Activated T-helper 17 cell treated with anti-CD3 and anti-CD28 coated beads, Interleukin-2, amount 50 U/mL, for 72 hours (primary cell): ENCODE measurements around the gene HSP90B1. TPM values are rescaled to one million over a fixed set of nuclear protein-coding genes. Genes with fewer than 3 reads are reported as not detected.

Experiments
- ATAC-seq: fragments of 150-1000 bp; cut with Tn5 transposase; replicated peaks from 2 replicates; pipeline ENCODE4 v1.10.0; 2021; ENCODE audit warnings: mild to moderate bottlenecking, moderate library complexity
- H3K27ac Mint-ChIP-seq: one replicate; pipeline ENCODE4 v1.8.0; 2022; ENCODE audit warnings: mixed read lengths
- H3K27me3 Mint-ChIP-seq: one replicate; pipeline ENCODE4 v1.8.0; 2022; ENCODE audit warnings: mixed read lengths
- H3K36me3 Mint-ChIP-seq: one replicate; pipeline ENCODE4 v1.8.0; 2022; ENCODE audit warnings: low read depth, mild to moderate bottlenecking, mixed read lengths
- H3K4me1 Mint-ChIP-seq: one replicate; pipeline ENCODE4 v1.8.0; 2022; ENCODE audit warnings: mixed read lengths
- H3K4me3 Mint-ChIP-seq: one replicate; pipeline ENCODE4 v1.8.0; 2022; ENCODE audit warnings: mild to moderate bottlenecking, mixed read lengths
- H3K9me3 Mint-ChIP-seq: one replicate; pipeline ENCODE4 v1.8.0; 2022; ENCODE audit warnings: mixed read lengths
- total RNA-seq, 2 donors: library from RNA; stranded (reverse); gene quantifications; one replicate each; pipeline ENCODE4 v1.2.3, GENCODE V29; 2022

The HSP90B1 gene
- total RNA-seq, 2 donors from 2014 or later, result 324 to 453 TPM

DNA sequence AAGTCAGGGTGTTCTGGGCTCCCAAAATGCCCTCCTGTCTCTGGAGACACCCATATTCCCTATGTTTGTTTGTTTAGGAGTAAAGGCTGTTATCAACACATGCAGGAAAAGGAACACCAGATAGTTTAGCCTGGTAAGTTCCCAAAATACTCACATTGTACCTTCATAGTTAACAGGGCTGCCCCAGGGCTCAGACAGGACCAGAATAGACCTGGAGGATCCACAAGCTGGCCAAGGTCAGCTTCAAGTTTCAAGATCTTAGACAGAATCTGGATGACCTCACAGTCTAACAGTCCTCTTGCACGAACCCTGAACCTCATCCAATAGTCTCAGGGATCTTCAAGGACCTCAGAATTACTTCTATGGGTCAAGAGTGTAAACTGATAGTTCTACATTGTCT, 18.1 kb upstream of the HSP90B1 start:
- no peak for ATAC-seq
- Mint-ChIP-seq H3K36me3 (no peaks in the 10 kb centered on the region), H3K27ac (no peak overlapping the region), H3K9me3 (no peaks in the 10 kb centered on the region), H3K27me3 (peaks cover 3% of the 10 kb centered on the region), H3K4me1 (peaks cover 5% of the 10 kb centered on the region), H3K4me3 (no peak overlapping the region)

DNA sequence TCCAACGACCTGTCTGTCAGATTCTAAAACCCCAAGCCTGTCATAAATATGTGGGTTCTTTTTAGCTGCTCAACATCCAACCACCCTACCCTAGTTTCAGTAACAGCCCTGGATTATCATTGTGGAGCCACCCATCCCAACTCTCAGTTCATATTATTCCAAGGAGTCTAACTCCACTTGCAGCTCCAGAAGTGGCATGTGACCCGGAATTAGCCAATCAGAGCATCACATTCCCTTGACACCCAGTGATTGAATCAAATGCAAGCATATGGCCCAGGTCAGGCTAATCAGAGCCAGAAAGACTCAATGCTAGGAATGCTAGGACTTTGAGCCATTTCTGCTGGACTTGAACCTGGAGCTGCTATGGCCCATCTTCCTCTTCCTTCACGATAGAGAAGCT, 17.1 kb upstream of the HSP90B1 start:
- Mint-ChIP-seq H3K9me3 (peaks cover 5% of the 10 kb centered on the region), H3K27me3 (peaks cover 3% of the 10 kb centered on the region), H3K4me1 (peaks cover 5% of the 10 kb centered on the region), H3K27ac (no peak overlapping the region), H3K4me3 (no peak overlapping the region), H3K36me3 (no peaks in the 10 kb centered on the region)
- ATAC-seq, result no peak

GRCh38 chr12:103915306-103915705, 14.9 kb upstream of the HSP90B1 start:
- Mint-ChIP-seq H3K36me3 (no peaks in the 10 kb centered on the region), H3K27ac (no peak overlapping the region), H3K27me3 (peaks cover 3% of the 10 kb centered on the region), H3K4me1 (no peaks in the 10 kb centered on the region), H3K4me3 (no peak overlapping the region), H3K9me3 (peaks cover 5% of the 10 kb centered on the region)
- ATAC-seq, result no peak

DNA sequence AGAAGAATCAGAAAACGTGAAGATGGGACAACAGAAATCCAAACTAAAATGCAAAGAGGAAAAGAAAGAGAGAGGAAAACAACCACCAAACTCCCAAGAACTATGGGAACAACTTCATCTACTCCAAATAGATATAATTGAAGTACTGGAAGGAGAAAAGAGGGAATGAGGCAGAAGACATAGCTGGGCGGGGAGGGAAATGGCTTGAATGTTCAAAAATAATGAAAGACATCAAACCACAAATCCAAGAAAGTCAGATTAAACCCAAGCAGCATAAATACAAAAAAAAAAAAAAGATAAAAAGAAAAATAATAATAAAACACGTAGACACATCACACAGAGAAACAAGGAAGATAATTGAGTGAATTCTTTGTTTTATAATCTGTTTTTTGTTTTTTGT, 12.3 kb upstream of the HSP90B1 start:
- Mint-ChIP-seq H3K4me3 (no peak overlapping the region), H3K27me3 (peaks cover 3% of the 10 kb centered on the region), H3K36me3 (no peaks in the 10 kb centered on the region), H3K27ac (no peak overlapping the region), H3K4me1 (no peaks in the 10 kb centered on the region), H3K9me3 (peaks cover 5% of the 10 kb centered on the region)
- ATAC-seq, result no peak

DNA sequence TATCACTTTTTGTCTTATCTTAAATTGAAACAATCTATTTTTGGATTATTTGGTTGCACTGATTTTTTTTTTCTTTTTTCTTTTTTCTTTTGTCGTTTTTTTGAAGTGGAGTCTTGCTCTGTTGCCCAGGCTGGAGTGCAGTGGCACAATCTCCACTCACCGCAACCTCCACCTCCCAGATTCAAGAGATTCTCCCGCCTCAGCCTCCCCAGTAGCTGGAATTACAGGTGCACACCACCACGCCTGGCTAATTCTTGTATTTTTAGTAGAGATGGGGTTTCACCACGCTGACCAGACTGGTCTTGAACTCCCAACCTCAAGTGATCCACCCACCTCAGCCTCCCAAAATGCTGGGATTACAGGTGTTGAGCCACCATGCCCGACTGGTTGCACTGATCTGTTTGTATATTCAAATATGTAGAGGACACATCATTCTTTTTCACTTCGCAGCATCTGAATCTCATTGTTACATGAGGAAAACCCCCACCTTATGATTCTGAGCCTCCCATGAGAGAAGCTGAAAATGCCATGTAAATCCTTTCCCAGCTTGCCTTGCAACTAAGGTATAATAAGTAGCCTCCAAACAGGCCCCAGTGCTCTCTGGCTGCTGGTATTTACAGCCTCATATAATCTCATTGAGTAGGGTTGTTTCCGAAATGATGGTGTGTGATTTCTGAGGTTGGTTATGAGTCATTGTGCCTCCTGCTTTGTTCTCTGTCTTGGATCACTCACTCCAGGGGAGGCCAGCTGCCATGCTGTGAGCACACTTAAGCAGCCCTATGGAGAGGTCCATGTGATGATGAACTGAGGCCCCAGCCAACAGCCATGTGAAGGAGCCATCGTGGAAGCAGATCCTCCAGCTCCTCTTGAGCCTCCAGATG, 5.2 kb upstream of the HSP90B1 start:
- Mint-ChIP-seq H3K9me3 (no peaks in the 10 kb centered on the region), H3K4me3 (peak overlapping the region; percentile 75), H3K27ac (peak overlapping the region; percentile 88), H3K27me3 (no peaks in the 10 kb centered on the region), H3K36me3 (peaks cover 8% of the 10 kb centered on the region), H3K4me1 (peaks cover 24% of the 10 kb centered on the region)
- ATAC-seq, result peak; percentile 61

DNA sequence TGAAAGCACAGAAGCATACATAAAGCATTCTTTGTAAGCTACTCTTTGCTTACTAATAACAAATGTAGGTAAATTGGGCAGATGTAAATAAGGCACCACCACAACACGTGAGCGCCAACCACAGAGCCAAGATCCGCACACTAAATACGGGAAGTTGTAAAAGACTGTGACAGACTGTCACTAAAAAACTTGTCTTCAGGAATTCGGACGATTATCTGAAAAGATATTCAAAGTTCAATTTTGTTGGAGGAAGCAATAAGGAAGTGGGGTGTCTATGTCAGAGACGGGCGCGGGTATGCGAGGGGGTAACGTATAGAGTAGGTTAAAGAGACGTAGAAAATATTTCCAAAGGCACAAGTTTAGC, 1.5 kb upstream of the HSP90B1 start:
- Mint-ChIP-seq H3K9me3 (no peaks in the 10 kb centered on the region), H3K36me3 (peaks cover 45% of the 10 kb centered on the region), H3K27me3 (no peaks in the 10 kb centered on the region), H3K4me3 (peak overlapping the region; percentile 95), H3K27ac (peak overlapping the region; percentile 91), H3K4me1 (peaks cover 35% of the 10 kb centered on the region)
- no peak for ATAC-seq

DNA sequence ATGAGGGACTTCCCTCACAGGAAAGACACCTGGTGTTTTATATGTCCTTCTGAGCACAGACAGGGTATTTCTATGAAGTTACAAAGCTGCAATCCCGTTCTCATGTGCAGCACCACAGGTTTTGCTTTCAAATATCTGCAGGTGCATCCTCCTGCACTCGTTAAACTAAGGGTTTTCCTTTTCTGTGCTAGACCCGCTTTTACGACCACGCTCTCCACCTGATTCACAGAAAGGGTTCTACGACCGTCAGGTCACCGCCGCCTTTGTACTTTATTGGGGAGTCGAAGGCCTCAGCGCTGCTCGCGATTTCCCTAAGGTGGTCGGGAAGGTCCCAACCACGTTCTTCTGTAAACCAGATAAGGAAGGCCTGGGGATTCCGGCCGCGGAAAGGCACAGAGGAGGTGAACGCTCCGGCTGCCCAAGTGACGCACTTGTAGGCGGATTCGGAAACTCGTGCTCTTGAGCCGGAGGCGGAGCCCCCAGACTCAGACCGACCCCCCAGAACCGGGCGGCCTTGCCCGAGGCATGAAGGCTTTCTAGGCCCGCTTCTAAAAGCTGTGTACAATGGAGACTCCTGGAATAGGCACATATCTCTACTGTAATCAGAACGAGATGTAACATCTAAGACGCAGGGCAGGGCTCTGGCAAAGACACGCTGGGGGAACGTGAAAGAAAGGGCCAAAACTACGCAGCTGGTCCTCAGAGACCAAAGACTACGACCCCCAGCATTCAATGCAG, 995 bp upstream of the HSP90B1 start:
- Mint-ChIP-seq H3K4me3 (peak overlapping the region; percentile 95), H3K9me3 (no peaks in the 10 kb centered on the region), H3K27me3 (no peaks in the 10 kb centered on the region), H3K27ac (peak overlapping the region; percentile 91), H3K4me1 (peaks cover 37% of the 10 kb centered on the region), H3K36me3 (peaks cover 51% of the 10 kb centered on the region)
- peak; percentile 36 for ATAC-seq

DNA sequence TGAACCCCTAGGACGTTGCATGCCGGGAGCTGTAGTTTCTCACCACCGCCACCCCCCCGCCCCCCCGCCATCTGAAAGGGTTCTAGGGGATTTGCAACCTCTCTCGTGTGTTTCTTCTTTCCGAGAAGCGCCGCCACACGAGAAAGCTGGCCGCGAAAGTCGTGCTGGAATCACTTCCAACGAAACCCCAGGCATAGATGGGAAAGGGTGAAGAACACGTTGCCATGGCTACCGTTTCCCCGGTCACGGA, 501 bp upstream of the HSP90B1 start:
- ATAC-seq, result no peak
- H3K4me1 Mint-ChIP-seq, result peaks cover 39% of the 10 kb centered on the region
- H3K27ac Mint-ChIP-seq, result peak overlapping the region; percentile 91
- peak overlapping the region; percentile 95 for H3K4me3 Mint-ChIP-seq
- H3K9me3 Mint-ChIP-seq, result no peaks in the 10 kb centered on the region
- H3K27me3 Mint-ChIP-seq, result no peaks in the 10 kb centered on the region
- peaks cover 56% of the 10 kb centered on the region for H3K36me3 Mint-ChIP-seq

GRCh38 chr12:103930787-103931735, 851 bp downstream of the HSP90B1 start:
- H3K4me1 Mint-ChIP-seq, result peaks cover 38% of the 10 kb centered on the region
- H3K27ac Mint-ChIP-seq, result peak overlapping the region; percentile 91
- no peak for ATAC-seq
- H3K27me3 Mint-ChIP-seq, result no peaks in the 10 kb centered on the region
- no peaks in the 10 kb centered on the region for H3K9me3 Mint-ChIP-seq
- H3K4me3 Mint-ChIP-seq, result peak overlapping the region; percentile 95
- H3K36me3 Mint-ChIP-seq, result peaks cover 69% of the 10 kb centered on the region

DNA sequence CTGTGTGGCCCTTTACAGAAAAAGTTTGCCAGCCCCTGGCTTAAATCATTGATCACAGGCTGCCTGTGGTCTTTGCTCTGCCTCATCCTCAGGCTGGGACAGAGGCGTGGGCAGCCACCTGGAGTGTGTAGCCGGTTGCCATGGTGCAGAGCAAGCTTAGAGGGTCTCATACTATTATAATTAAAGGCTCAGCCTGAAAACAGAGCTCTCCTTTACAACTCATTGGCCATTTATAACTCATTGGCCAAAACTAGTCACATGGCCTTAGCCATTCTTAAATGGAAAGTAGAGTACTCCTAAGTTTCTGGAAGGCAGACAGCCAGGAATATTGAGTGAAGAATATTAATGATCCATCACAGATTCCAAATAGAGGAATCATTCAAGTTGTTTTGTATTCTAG, 3.0 kb downstream of the HSP90B1 start:
- H3K4me3 Mint-ChIP-seq, result peak overlapping the region; percentile 95
- H3K36me3 Mint-ChIP-seq, result peaks cover 91% of the 10 kb centered on the region
- H3K27ac Mint-ChIP-seq, result no peak overlapping the region
- H3K9me3 Mint-ChIP-seq, result no peaks in the 10 kb centered on the region
- H3K4me1 Mint-ChIP-seq, result peaks cover 33% of the 10 kb centered on the region
- H3K27me3 Mint-ChIP-seq, result no peaks in the 10 kb centered on the region
- no peak for ATAC-seq

- Mint-ChIP-seq H3K9me3 (no peaks in the 10 kb centered on the region), H3K4me1 (peaks cover 29% of the 10 kb centered on the region), H3K36me3 (peaks cover 100% of the 10 kb centered on the region), H3K4me3 (no peak overlapping the region), H3K27me3 (no peaks in the 10 kb centered on the region), H3K27ac (no peak overlapping the region)
- no peak for ATAC-seq
Observed at GRCh38 chr12:103936679-103937078, 6.5 kb downstream of the HSP90B1 start.

- Mint-ChIP-seq H3K27me3 (no peaks in the 10 kb centered on the region), H3K9me3 (no peaks in the 10 kb centered on the region), H3K27ac (no peak overlapping the region), H3K4me1 (peaks cover 27% of the 10 kb centered on the region), H3K36me3 (peaks cover 100% of the 10 kb centered on the region), H3K4me3 (no peak overlapping the region)
- ATAC-seq, result peak; percentile 74
Observed at GRCh38 chr12:103944964-103945363, 14.8 kb downstream of the HSP90B1 start.

GRCh38 chr12:103947871-103948555, 17.8 kb downstream of the HSP90B1 start:
- H3K9me3 Mint-ChIP-seq, result no peaks in the 10 kb centered on the region
- peak overlapping the region; percentile 69 for H3K27ac Mint-ChIP-seq
- peak; percentile 16 for ATAC-seq

More at GRCh38 chr12:103947871-103948555, 17.8 kb downstream of the HSP90B1 start:
- no peaks in the 10 kb centered on the region for H3K27me3 Mint-ChIP-seq
- peaks cover 35% of the 10 kb centered on the region for H3K4me1 Mint-ChIP-seq
- H3K36me3 Mint-ChIP-seq, result peaks cover 99% of the 10 kb centered on the region
- peak overlapping the region; percentile 23 for H3K4me3 Mint-ChIP-seq
